Pulmonary artery endothelial cell (primary cell): ENCODE data around the gene COIL. TPM values are rescaled to one million over a fixed set of nuclear protein-coding genes. Genes with fewer than 3 reads are reported as not detected.
"Not testable (repeated sequence)": the region's sequence is repeated elsewhere in the genome, so short reads cannot be mapped to it uniquely, and the experiment has no call there.

Source experiments
- DNase-seq: peaks from one replicate; pipeline ENCODE4 v3.0.0-alpha.2; 2011; ENCODE audit warnings: low read depth, low spot score
- total RNA-seq: library from RNA; depleted of rRNA; stranded (reverse); fragments of >200 nt; gene quantifications from 2 replicates; pipeline ENCODE4 v1.2.3, GENCODE V29; 2014

Gene COIL, protein sequence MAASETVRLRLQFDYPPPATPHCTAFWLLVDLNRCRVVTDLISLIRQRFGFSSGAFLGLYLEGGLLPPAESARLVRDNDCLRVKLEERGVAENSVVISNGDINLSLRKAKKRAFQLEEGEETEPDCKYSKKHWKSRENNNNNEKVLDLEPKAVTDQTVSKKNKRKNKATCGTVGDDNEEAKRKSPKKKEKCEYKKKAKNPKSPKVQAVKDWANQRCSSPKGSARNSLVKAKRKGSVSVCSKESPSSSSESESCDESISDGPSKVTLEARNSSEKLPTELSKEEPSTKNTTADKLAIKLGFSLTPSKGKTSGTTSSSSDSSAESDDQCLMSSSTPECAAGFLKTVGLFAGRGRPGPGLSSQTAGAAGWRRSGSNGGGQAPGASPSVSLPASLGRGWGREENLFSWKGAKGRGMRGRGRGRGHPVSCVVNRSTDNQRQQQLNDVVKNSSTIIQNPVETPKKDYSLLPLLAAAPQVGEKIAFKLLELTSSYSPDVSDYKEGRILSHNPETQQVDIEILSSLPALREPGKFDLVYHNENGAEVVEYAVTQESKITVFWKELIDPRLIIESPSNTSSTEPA
- total RNA-seq = 14.7 and 18.9 TPM in 2 replicates

DNA sequence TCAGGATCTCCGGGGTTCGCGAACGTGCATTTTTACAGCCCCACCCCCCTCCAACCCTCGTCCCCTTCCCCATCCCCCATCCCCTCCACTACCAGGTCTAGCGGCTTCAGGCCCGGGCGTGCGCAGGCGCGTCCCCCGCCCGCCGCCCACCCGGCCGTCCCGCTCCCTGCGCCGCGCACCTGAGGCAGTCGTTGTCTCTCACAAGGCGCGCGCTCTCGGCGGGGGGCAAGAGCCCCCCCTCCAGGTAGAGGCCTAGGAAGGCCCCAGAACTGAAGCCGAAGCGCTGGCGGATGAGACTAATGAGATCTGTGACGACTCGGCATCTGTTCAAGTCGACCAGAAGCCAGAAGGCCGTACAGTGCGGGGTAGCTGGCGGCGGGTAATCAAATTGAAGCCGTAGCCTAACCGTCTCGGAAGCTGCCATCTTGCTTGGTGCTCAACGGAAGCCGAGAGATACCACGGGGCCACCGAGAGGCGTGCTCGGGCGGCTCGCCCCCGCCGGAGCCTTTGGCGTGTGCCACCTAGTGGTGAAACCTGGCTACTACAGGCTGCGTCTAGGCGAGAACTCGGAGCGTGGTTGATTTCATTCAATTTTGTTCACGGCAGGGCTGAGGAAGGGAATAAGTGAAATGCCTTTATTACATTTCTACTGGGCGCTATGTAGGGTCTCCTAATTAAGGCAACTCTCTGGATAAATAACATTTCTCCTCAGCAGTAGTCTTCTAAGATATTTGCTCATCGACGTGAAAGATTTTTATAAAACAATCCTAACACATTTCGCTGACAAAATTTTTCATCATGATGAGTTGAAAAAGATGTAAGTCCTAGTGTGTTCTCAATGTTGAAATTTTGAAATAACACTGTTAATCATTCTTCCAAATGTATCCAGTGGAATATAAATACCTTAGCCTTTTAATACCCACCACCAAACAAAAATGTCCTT is at the start of gene COIL:
Gene COIL (minus strand): TSS at position 455 of the 943 bp plus-strand sequence. CDS start 31 bp downstream, at position 424.
- DNase-seq = peak; percentile 67

DNA sequence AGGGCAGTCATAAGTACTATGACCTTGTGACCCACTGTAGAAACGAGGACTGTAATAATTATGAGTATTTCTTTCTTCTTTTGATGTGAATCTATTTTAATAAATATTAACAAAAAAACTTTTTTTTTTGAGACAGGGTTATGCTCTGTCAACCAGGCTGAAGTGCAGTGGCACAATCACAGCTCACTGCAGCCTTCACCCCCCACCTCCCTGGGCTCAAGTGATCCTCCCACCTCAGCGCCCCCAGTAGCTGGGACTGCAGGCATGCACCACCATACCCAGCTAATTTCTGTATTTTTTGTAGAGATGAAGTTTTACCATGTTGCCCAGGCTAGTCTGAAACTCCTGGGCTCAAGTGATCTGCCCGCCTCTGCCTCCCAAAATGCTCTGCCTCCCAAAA is 49.6 kb upstream of the COIL start:
- DNase-seq = no peak

GRCh38 chr17:57009737-57010445 is 49.0 kb upstream of the COIL start:
- peak; percentile 5 for DNase-seq

- DNase-seq = no peak
These were observed 48.1 kb upstream of the COIL start for GRCh38 chr17:57008958-57009357.

- DNase-seq = no peak
These were observed 45.2 kb upstream of the COIL start for GRCh38 chr17:57006040-57006439.

- no peak for DNase-seq
These were observed 44.2 kb upstream of the COIL start for GRCh38 chr17:57004944-57005579.

GRCh38 chr17:57002904-57003303 is 42.1 kb upstream of the COIL start:
- DNase-seq = no peak

GRCh38 chr17:57001541-57001940 is 40.7 kb upstream of the COIL start:
- no peak for DNase-seq

- no peak for DNase-seq
These were observed 36.5 kb upstream of the COIL start for GRCh38 chr17:56997313-56997712.

DNA sequence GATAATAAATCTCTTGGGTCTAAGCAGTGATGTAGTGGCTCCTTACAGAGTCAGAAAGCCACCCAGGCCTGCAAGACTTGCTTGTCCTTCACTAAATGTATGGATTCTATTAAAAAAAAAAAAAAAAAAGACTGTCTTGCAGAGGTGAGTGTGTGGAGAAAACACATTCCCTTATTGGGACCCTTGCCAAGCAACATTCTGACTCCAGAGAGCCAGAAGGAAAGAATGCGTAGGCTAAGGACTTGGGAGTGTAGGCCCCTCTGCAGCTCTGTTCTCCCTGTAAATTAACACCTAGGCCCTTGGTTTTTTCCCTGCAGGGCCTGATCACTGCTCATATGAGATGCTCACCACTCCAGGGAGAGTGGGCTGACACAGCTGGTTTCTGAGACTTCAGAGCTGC is 34.9 kb upstream of the COIL start:
- no peak for DNase-seq

GRCh38 chr17:56994009-56994792 is 33.4 kb upstream of the COIL start:
- no peak for DNase-seq

GRCh38 chr17:56992364-56992763 is 31.5 kb upstream of the COIL start:
- no peak for DNase-seq

DNA sequence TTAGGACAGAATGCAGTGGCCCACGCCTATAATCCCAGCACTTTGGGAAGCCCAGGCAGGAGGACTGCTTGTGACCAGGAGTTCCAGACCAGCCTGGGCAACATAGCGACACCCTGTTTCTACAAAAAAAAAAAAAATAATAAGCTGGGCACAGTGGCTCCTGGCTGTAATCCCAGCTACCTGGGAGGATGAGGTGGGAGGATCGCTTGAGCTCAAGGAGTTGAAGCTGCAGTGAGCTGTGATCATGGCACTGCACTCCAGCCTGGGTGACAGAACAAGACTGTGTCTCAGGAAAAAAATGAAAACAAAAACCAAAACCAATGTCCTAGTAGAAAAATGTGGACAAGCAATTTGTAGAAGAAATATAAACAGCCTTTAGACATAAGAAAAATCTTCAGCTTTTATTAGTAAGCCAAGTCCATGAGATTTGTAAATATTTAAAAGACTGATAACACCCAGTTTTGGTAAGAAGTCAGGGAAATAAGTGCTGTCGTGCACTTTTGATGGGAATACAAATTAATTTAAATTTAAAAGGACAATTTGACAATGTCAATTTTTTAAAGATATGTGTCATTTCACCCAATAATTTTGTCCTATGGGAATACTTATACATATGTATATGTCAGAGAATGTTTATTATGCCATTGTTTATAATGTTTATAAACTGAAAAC is 28.2 kb upstream of the COIL start:
- no peak for DNase-seq

DNA sequence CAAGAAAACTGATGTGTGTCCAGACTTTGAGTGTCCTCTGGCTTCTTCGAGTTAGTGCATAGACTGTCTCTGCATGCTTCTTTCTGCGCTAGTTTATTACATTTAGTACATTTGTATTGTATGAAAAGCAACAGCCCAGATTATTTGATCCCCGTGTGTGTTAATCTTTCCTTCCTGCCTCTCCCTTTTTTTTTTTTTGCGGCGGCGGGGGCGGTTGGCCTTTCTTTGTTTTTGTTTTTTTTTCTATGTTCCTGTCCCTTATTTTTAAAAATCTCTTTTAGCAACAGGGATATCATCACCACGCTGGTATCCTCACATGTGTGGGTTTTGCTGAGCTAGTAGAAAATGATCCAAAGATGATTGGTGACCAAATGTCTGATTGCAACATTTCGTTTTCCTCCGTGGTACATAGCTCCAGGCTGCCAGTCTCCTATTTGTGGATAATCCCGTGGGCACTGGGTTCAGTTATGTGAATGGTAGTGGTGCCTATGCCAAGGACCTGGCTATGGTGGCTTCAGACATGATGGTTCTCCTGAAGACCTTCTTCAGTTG is 26.5 kb upstream of the COIL start:
- DNase-seq = no peak

GRCh38 chr17:56985371-56986162 is 24.7 kb upstream of the COIL start:
- DNase-seq = no peak

DNA sequence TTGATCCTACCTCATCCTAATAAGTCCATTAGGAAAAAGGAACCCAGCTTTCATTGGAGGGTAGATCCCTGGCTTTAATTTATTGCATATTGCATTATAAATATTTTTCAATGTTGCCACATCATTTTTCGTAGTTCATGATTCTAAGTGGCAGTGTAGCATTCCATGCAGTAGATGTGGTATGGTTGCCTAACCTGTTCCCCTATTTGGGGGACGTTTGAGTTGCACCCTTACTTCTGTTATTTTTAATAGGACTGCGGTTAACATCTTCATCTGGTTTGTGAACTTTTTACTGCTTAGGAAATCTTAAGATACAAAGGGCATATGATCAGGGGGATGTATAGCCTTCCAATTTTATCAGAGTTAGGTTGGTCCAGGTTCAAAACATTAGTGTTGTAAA is 22.5 kb upstream of the COIL start:
- DNase-seq = no peak

GRCh38 chr17:56982312-56982711 is 21.5 kb upstream of the COIL start:
- DNase-seq = no peak

GRCh38 chr17:56980526-56980925 is 19.7 kb upstream of the COIL start:
- DNase-seq = not testable (repeated sequence)
